ENCODE results near the gene ZNF302. TPM values are rescaled to one million over a fixed set of nuclear protein-coding genes. Genes with fewer than 3 reads are reported as not detected.

Gene ZNF302
- total RNA-seq, 1 experiment from 2014 or later: 26.4 TPM

GRCh38 chr19:34707661-34708060 is 30.2 kb downstream of the ZNF302 start:
- Histone ChIP-seq H3K4me3 (ENCODE audit: low read depth in 2 of 2, low read length in 2 of 2) (no peak overlapping the region), H3K27me3 (ENCODE audit: control insufficient read depth, insufficient read depth, low read length) (no peaks in the 10 kb centered on the region), H3K27ac (ENCODE audit: low read length) (no peak overlapping the region), H3K36me3 (ENCODE audit: control insufficient read depth, insufficient read depth, low read length) (no peaks in the 10 kb centered on the region), H3K9me3 (ENCODE audit: control insufficient read depth, insufficient read depth, low read depth, low read length) (no peaks in the 10 kb centered on the region), H3K4me1 (ENCODE audit: control insufficient read depth, insufficient read depth, low read length) (no peaks in the 10 kb centered on the region)
- intact Hi-C loops (cut with micrococcal nuclease; ENCODE audit: unreplicated experiment): no loop called here
- TF ChIP-seq POLR2AphosphoS5 (IDR thresholded peaks at IDR 0.05; ENCODE audit: low read depth, low read length): no peak
- TF ChIP-seq SIN3A (IDR thresholded peaks at IDR 0.05; ENCODE audit: borderline replicate concordance, insufficient read depth, low read depth, low read length): no peak
- TF ChIP-seq, protein P1, sequence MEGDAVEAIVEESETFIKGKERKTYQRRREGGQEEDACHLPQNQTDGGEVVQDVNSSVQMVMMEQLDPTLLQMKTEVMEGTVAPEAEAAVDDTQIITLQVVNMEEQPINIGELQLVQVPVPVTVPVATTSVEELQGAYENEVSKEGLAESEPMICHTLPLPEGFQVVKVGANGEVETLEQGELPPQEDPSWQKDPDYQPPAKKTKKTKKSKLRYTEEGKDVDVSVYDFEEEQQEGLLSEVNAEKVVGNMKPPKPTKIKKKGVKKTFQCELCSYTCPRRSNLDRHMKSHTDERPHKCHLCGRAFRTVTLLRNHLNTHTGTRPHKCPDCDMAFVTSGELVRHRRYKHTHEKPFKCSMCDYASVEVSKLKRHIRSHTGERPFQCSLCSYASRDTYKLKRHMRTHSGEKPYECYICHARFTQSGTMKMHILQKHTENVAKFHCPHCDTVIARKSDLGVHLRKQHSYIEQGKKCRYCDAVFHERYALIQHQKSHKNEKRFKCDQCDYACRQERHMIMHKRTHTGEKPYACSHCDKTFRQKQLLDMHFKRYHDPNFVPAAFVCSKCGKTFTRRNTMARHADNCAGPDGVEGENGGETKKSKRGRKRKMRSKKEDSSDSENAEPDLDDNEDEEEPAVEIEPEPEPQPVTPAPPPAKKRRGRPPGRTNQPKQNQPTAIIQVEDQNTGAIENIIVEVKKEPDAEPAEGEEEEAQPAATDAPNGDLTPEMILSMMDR (IDR thresholded peaks at IDR 0.05): no peak
- TF ChIP-seq, protein P2, sequence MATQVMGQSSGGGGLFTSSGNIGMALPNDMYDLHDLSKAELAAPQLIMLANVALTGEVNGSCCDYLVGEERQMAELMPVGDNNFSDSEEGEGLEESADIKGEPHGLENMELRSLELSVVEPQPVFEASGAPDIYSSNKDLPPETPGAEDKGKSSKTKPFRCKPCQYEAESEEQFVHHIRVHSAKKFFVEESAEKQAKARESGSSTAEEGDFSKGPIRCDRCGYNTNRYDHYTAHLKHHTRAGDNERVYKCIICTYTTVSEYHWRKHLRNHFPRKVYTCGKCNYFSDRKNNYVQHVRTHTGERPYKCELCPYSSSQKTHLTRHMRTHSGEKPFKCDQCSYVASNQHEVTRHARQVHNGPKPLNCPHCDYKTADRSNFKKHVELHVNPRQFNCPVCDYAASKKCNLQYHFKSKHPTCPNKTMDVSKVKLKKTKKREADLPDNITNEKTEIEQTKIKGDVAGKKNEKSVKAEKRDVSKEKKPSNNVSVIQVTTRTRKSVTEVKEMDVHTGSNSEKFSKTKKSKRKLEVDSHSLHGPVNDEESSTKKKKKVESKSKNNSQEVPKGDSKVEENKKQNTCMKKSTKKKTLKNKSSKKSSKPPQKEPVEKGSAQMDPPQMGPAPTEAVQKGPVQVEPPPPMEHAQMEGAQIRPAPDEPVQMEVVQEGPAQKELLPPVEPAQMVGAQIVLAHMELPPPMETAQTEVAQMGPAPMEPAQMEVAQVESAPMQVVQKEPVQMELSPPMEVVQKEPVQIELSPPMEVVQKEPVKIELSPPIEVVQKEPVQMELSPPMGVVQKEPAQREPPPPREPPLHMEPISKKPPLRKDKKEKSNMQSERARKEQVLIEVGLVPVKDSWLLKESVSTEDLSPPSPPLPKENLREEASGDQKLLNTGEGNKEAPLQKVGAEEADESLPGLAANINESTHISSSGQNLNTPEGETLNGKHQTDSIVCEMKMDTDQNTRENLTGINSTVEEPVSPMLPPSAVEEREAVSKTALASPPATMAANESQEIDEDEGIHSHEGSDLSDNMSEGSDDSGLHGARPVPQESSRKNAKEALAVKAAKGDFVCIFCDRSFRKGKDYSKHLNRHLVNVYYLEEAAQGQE (IDR thresholded peaks at IDR 0.05; ENCODE audit: insufficient read depth in 1 of 2, low read depth in 2 of 2, low read length in 1 of 2): no peak
- no peak for TF ChIP-seq TCF7L2 (IDR thresholded peaks at IDR 0.05; ENCODE audit: low read depth, low read length)
- DNase-seq (ENCODE audit: low read depth, low spot score) (no peak), ATAC-seq (no peak)
- POLR2A ChIA-PET: no interaction called here
- in situ Hi-C loops (cut with HindIII; ENCODE audit: low pct_unique_long_range_greater_than_20kb, low sequenced_read_pairs): no loop called here
- CTCF ChIA-PET: no interaction called here
- BruUV-seq (replicated peaks): no TSS peak

GRCh38 chr19:34711890-34712289 is 34.4 kb downstream of the ZNF302 start:
- Histone ChIP-seq H3K4me3 (ENCODE audit: low read depth in 2 of 2, low read length in 2 of 2) (no peak overlapping the region), H3K27me3 (ENCODE audit: control insufficient read depth, insufficient read depth, low read length) (peaks cover 16% of the 10 kb centered on the region), H3K4me1 (ENCODE audit: control insufficient read depth, insufficient read depth, low read length) (no peaks in the 10 kb centered on the region), H3K36me3 (ENCODE audit: control insufficient read depth, insufficient read depth, low read length) (no peaks in the 10 kb centered on the region), H3K9me3 (ENCODE audit: control insufficient read depth, insufficient read depth, low read depth, low read length) (no peaks in the 10 kb centered on the region), H3K27ac (ENCODE audit: low read length) (no peak overlapping the region)
- POLR2A ChIA-PET: interaction anchor here (0.7 kb wide), 1 partner anchor 37 kb away, joined by 11 read pairs; no protein-coding TSS in a partner anchor
- BruUV-seq (replicated peaks): no TSS peak
- intact Hi-C loops (cut with micrococcal nuclease; ENCODE audit: unreplicated experiment) (loop anchor here (1.0 to 2.0 kb wide), 3 partner anchors 73 to 211 kb away; no protein-coding TSS in a partner anchor), in situ Hi-C loops (cut with HindIII; ENCODE audit: low pct_unique_long_range_greater_than_20kb, low sequenced_read_pairs) (no loop called here)
- TF ChIP-seq, protein P1 (IDR thresholded peaks at IDR 0.05): no peak
- TF ChIP-seq, protein P2 (IDR thresholded peaks at IDR 0.05; ENCODE audit: insufficient read depth in 1 of 2, low read depth in 2 of 2, low read length in 1 of 2): no peak
- TF ChIP-seq TCF7L2 (IDR thresholded peaks at IDR 0.05; ENCODE audit: low read depth, low read length) (no peak), POLR2AphosphoS5 (IDR thresholded peaks at IDR 0.05; ENCODE audit: low read depth, low read length) (no peak), SIN3A (IDR thresholded peaks at IDR 0.05; ENCODE audit: borderline replicate concordance, insufficient read depth, low read depth, low read length) (no peak)
- ATAC-seq (no peak), DNase-seq (ENCODE audit: low read depth, low spot score) (no peak)
- CTCF ChIA-PET: interaction anchor here (0.7 to 2.3 kb wide), 6 partner anchors 72 to 224 kb away, joined by 3 to 10 read pairs (median 5); no protein-coding TSS in a partner anchor

Measured in Panc1 (cell line).